K562 (cell line): ENCODE measurements around the gene SDCBP2. TPM values are rescaled to one million over a fixed set of nuclear protein-coding genes. Genes with fewer than 3 reads are reported as not detected.
A peak's percentile ranks its signal among the peaks of the same experiment; 100 is the strongest.

Source experiments
- BRD4 ChIP-seq: fragments of 200-600 bp; sonication (generic); IDR thresholded peaks from 2 replicates; pipeline ENCODE4 v1.6.1; 2017; ENCODE audit warnings: inconsistent platforms
- CHAMP1 ChIP-seq: fragments of 450-650 bp; IDR thresholded peaks from 2 replicates; pipeline ENCODE4 v1.6.1; 2016; ENCODE audit warnings: mild to moderate bottlenecking
- HNRNPUL1 ChIP-seq: fragments of 200-400 bp; formaldehyde crosslinking; IDR thresholded peaks from 2 replicates; pipeline ENCODE4 v1.6.1; 2017; ENCODE audit warnings: low read length
- IRF2 ChIP-seq: sonication (generic); formaldehyde crosslinking; IDR thresholded peaks from 2 replicates; pipeline ENCODE4 v1.8.1; 2022; ENCODE audit warnings: mild to moderate bottlenecking, missing genetic modification reagents
- L3MBTL2 ChIP-seq: fragments of 450-650 bp; IDR thresholded peaks from 2 replicates; pipeline ENCODE4 v1.6.1; 2016; ENCODE audit warnings: mild to moderate bottlenecking, moderate library complexity
- MXI1 ChIP-seq: IDR thresholded peaks from 2 replicates; pipeline ENCODE4 v1.6.1; 2011; ENCODE audit warnings: low read depth, mild to moderate bottlenecking, improper control_type of control experiment, low read length
- POLR3A ChIP-seq: IDR thresholded peaks from 2 replicates; pipeline ENCODE4 v1.6.1; 2011; ENCODE audit warnings: borderline replicate concordance, mild to moderate bottlenecking, moderate library complexity; ENCODE audit not compliant: insufficient read length, insufficient read depth; ENCODE audit errors: extremely low read depth
- POLR3G ChIP-seq: IDR thresholded peaks from 2 replicates; pipeline ENCODE4 v1.6.1; 2011; ENCODE audit not compliant: insufficient read length, insufficient replicate concordance; ENCODE audit errors: extremely low read depth
- TAF1 ChIP-seq: IDR thresholded peaks from 2 replicates; pipeline ENCODE4 v1.6.1; 2011; ENCODE audit warnings: mild to moderate bottlenecking, low read length, moderate library complexity; ENCODE audit not compliant: insufficient read depth, control insufficient read depth, severe bottlenecking; ENCODE audit errors: extremely low read depth
- THAP7 ChIP-seq: fragments of 250-450 bp; sonication (Bioruptor Pico); IDR thresholded peaks from 2 replicates; pipeline ENCODE4 v1.5.0; 2021
- ZNF644 ChIP-seq: fragments of 200-800 bp; sonication (Bioruptor generic); IDR thresholded peaks from 2 replicates; pipeline ENCODE4 v1.6.1; 2016; ENCODE audit warnings: low read depth, missing genetic modification characterization, missing compliant biosample characterization
- polyA plus RNA-seq, 8 experiments: library from polyadenylated mRNA; depleted of rRNA in 4 of 8; stranded (reverse) in 5 of 8; unstranded in 3 of 8; fragments of >200 nt; fragmentation: Nextera tagmentation in 2 of 8; fragmentation: Illumina TruSeq in 1 of 8; extraction: Ambion mirVana in 2 of 8; extraction: Trizol in 1 of 8; gene quantifications; 2 replicates each; pipeline versions ENCODE4 v1.2.1 to v1.2.3, GENCODE V29; 2011 to 2014; ENCODE audit warnings: inconsistent platforms in 1 of 8, missing spikeins in 1 of 8
- total RNA-seq, 7 experiments: library from RNA; depleted of rRNA in 6 of 7; stranded (reverse); fragments of >200 nt in 6 of 7; fragmentation: Illumina TruSeq in 2 of 7; extraction: Trizol in 2 of 7; gene quantifications; 2 replicates each; pipeline versions ENCODE4 v1.2.1 to v1.2.3, GENCODE V29; 2011 to 2021; ENCODE audit warnings: low replicate concordance in 1 of 7
- TF ChIP-seq, protein P1 (sequence below): fragments of 450-650 bp; IDR thresholded peaks from 2 replicates; pipeline ENCODE4 v1.6.1; 2016; ENCODE audit warnings: mild to moderate bottlenecking, moderate library complexity

The SDCBP2 gene
- total and polyA plus RNA-seq, 9 of the 15 experiments (the other 6 are each of a cell fraction or from before 2014, with no cell fraction given): 0.06 to 1.2 (median 0.80) TPM

DNA sequence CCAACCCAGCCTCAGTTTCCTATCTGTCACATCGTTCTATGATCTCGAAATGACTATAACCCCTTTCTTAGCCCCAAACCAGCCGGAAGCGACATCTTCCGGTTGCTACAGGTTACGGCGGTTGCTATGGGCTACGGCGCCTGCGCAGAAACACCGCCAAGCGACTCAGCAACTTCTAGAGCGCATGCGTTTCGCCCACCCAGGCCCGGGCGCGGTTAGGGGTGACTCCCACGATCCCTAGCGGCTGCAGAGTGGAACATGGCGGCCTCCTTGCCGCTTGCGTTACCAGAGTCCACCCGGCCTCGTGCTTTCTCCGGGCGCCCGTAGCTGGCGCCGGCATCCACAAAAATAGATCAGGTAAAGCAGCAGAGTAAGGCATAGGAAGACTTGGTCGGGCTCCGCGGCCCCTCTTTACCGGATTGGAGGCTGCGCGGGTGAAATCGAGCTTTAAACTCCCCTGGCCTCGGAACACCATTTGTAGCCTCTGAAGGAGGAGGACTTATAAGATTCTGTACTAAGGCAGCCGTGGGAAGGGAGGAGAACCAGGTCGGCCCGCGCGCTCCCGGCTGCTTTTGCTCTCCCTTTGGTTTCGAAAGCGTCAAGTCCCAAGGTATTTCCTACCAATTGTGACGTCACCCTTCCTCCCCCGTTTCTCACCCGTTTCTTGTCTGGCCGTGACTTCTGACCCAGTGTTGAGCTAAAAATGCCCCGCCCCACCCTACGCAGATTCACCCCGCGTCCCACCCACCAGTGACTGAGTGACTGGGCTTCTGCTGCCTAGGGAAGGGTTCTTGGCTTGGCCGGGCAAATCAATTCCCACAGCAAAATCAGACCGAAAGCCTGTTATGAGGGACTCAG, 3.5 kb downstream of the SDCBP2 start (continued):
- TF ChIP-seq CHAMP1 (no peak), THAP7 (CRISPR knock-in tag) (no peak), IRF2 (CRISPR knock-in tag) (no peak), TAF1 (peak; percentile 83), BRD4 (peak; percentile 97), MXI1 (peak; percentile 100), POLR3A (no peak), POLR3G (no peak), L3MBTL2 (peak; percentile 83), HNRNPUL1 (no peak), ZNF644 (tag) (no peak)
- TF ChIP-seq, protein P1, sequence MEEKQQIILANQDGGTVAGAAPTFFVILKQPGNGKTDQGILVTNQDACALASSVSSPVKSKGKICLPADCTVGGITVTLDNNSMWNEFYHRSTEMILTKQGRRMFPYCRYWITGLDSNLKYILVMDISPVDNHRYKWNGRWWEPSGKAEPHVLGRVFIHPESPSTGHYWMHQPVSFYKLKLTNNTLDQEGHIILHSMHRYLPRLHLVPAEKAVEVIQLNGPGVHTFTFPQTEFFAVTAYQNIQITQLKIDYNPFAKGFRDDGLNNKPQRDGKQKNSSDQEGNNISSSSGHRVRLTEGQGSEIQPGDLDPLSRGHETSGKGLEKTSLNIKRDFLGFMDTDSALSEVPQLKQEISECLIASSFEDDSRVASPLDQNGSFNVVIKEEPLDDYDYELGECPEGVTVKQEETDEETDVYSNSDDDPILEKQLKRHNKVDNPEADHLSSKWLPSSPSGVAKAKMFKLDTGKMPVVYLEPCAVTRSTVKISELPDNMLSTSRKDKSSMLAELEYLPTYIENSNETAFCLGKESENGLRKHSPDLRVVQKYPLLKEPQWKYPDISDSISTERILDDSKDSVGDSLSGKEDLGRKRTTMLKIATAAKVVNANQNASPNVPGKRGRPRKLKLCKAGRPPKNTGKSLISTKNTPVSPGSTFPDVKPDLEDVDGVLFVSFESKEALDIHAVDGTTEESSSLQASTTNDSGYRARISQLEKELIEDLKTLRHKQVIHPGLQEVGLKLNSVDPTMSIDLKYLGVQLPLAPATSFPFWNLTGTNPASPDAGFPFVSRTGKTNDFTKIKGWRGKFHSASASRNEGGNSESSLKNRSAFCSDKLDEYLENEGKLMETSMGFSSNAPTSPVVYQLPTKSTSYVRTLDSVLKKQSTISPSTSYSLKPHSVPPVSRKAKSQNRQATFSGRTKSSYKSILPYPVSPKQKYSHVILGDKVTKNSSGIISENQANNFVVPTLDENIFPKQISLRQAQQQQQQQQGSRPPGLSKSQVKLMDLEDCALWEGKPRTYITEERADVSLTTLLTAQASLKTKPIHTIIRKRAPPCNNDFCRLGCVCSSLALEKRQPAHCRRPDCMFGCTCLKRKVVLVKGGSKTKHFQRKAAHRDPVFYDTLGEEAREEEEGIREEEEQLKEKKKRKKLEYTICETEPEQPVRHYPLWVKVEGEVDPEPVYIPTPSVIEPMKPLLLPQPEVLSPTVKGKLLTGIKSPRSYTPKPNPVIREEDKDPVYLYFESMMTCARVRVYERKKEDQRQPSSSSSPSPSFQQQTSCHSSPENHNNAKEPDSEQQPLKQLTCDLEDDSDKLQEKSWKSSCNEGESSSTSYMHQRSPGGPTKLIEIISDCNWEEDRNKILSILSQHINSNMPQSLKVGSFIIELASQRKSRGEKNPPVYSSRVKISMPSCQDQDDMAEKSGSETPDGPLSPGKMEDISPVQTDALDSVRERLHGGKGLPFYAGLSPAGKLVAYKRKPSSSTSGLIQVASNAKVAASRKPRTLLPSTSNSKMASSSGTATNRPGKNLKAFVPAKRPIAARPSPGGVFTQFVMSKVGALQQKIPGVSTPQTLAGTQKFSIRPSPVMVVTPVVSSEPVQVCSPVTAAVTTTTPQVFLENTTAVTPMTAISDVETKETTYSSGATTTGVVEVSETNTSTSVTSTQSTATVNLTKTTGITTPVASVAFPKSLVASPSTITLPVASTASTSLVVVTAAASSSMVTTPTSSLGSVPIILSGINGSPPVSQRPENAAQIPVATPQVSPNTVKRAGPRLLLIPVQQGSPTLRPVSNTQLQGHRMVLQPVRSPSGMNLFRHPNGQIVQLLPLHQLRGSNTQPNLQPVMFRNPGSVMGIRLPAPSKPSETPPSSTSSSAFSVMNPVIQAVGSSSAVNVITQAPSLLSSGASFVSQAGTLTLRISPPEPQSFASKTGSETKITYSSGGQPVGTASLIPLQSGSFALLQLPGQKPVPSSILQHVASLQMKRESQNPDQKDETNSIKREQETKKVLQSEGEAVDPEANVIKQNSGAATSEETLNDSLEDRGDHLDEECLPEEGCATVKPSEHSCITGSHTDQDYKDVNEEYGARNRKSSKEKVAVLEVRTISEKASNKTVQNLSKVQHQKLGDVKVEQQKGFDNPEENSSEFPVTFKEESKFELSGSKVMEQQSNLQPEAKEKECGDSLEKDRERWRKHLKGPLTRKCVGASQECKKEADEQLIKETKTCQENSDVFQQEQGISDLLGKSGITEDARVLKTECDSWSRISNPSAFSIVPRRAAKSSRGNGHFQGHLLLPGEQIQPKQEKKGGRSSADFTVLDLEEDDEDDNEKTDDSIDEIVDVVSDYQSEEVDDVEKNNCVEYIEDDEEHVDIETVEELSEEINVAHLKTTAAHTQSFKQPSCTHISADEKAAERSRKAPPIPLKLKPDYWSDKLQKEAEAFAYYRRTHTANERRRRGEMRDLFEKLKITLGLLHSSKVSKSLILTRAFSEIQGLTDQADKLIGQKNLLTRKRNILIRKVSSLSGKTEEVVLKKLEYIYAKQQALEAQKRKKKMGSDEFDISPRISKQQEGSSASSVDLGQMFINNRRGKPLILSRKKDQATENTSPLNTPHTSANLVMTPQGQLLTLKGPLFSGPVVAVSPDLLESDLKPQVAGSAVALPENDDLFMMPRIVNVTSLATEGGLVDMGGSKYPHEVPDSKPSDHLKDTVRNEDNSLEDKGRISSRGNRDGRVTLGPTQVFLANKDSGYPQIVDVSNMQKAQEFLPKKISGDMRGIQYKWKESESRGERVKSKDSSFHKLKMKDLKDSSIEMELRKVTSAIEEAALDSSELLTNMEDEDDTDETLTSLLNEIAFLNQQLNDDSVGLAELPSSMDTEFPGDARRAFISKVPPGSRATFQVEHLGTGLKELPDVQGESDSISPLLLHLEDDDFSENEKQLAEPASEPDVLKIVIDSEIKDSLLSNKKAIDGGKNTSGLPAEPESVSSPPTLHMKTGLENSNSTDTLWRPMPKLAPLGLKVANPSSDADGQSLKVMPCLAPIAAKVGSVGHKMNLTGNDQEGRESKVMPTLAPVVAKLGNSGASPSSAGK: peak; percentile 42
